HG03442 (cell line): ENCODE results near the gene ITPRIPL2.
A peak's percentile ranks its signal among the peaks of the same experiment; 100 is the strongest.

Experiments used
- ATAC-seq: cut with Tn5 transposase; IDR thresholded peaks from one replicate; pipeline ENCODE4 v1.9.1; 2021; ENCODE audit warnings: mild to moderate bottlenecking, moderate library complexity; ENCODE audit not compliant: unreplicated experiment

ITPRIPL2 gene

DNA sequence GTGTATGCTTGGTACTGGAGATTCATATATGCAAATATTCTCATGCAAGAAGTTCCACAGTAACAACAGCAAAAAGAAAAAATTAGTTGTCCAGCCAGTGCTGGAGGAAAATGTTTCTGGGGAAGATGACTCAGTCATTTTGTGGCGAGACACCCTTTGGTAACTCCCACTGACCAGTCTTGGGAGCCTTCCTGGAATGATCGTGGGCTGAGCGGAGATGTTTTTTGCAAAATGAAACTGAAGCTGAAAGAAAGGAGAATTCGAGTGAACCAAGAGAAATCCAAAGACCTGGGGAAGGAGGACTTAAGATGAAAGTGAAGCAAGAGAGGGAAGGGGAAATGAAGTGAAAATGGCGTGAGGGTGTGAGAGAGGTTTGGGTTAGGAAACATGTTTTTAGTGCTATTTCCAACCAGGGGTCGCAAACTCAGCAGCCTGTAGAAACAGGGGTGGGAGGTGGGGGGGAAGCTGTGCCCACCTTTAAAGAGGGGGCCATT lies 5.2 kb downstream of the ITPRIPL2 start:
- no peak for ATAC-seq

DNA sequence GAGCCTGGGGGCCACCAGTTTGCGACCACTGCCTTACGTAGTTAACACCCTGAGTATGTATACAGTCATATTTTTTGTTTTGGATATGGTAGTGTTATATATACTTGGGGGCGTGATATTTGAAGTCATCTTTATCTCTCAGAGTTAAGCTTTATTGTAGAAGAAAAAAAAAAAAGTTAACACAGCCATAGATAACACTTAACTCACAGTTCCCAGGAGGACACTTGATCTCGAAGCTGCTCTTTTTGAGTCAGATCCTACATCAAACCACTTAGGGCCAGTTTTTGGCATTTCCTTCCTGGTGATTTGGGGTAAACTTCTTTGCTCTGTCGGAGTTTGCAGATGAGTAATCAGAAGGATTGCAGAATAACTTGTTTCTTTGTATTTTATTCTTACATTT lies 5.8 kb downstream of the ITPRIPL2 start:
- no peak for ATAC-seq

DNA sequence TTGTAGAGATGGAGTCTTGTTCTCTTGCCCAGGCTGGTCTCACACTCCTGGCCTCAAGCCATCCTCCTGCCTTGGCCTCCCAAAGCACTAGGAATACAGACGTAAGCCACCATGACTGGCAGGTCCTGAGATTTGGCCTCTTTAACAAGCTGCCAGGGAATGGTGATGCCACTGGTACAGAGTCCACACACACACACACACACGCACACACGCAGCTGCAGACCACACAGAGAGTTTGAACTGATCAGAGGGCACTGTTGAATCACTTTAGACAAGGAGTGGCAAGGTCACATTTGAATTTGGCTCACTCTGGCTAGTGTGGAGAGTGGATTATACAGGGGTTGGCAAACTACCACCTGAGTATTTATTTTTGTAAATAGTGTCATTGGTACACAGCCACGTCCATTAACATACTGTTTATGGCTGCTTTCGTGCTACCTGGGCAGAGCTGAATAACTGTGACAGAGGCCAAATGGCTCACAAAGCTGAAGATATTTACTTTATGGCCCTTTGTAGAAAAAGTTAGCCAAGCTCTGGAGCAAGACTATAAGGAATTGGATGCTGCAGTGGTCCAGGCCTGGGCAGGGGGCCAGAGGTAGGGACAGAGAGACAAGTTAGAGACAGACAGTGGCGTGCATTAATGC lies 9.9 kb downstream of the ITPRIPL2 start:
- no peak for ATAC-seq

DNA sequence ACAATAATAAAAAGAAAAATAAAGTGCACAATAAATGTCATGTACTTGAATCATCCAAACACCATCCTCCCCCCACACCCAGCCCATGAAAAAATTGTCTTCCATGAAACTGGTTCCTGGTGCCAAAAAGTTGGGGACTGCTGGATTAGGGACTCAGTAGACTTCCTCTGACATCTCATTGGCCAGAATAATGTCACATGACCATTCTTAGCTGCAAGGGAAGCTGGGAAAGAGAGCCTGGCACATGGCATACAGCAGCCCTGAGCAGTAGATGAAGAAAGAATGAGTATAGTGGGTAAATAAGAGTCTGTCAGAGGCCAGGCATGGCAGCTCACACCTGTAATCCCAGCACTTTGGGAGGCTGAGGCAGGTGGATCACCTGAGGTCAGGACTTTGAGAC lies 12.5 kb downstream of the ITPRIPL2 start:
- ATAC-seq = no peak

DNA sequence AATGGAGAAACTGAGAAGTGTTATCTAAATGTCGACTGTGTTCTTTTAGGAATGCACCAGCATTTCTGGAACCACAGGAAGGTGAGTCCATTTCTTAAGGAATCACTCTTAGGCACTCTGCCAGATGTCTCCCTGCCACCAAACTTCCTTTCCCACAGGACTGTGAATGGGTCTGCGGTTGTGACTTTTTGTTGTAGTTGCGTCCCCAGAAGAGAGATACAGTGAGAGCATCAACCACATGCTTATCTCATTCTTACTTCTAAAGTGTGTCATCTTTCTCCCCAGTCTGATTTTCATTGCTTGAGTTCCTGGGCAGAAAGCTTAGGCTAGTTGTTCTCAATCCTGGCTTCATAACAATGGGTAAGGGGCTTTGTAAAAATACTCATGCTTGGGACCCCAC lies 13.4 kb downstream of the ITPRIPL2 start:
- ATAC-seq = peak; percentile 22

DNA sequence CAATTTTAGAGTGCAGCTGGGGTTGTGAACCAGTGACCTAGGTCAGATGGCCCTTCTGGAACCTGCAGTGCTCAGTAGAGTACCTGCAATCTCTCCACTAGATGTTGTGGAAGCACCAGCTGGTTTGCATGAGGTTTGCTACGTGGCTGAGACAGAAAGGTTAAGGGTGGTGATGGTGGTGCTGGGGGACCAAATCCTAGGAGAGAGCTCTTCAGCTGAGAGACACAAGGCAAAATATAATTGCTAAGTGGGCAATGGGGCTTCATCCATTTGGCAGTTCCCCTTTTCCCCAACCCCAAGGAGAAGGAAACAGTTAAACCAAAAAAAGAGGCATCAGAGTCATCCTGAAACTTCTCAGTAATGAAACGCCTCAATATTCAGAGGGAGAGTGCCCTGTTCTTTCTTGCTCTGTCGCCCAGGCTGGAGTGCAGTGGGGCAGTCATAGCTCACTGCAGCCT lies 13.9 kb downstream of the ITPRIPL2 start:
- ATAC-seq = peak; percentile 59

DNA sequence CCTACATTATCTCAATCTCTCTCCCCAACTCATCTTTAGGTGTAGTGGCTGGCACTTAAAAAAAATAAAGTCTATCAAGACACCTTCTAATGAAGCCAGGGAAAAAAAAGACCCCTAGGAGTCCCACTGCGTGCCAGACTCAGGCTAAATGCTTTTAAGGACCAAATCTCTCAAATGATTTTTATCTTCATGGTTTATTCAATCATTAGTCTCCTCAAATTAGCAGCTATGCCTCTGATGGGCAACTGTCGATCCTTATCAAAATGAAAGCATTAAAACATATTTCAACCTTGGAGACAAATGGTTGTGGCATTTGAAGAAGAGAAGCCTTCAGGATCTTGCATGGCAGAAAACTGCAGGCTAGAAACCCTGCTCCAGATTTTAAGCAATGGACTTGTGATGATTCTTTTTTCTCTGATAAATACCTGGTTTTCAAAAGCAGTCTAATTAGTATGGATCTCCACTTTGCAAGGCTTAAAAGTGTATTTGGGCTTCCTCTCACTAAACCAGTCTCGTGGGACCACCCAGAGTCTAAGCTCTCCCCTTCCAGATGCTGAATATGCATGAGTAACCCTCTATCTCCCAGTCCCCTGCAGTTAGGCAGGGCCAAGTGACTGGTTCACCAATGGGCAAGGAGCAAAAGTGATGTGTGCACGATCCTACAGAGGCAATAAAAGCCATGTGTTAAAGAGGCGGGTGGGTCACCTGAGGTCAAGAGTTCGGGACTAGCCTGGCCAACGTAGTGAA lies 14.9 kb downstream of the ITPRIPL2 start:
- no peak for ATAC-seq

DNA sequence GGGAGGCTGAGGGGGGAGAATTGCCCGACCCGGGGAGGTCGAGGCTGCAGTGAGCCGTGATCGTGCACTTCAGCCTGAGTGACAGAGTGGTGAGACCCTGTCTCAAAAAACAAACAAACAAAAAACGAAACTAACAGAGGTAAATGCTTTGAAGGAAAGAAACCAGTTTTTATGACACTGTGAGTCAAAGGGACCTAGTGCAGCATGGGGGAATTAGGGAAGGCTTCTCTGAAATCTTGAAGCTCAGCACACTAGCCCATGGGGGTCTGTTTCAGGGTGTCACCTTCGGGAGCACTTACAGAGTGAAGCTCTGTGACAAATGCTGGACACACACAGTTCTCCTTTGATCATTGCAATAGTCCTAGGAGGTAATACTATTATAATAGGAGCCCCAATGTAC lies 16.6 kb downstream of the ITPRIPL2 start:
- no peak for ATAC-seq

DNA sequence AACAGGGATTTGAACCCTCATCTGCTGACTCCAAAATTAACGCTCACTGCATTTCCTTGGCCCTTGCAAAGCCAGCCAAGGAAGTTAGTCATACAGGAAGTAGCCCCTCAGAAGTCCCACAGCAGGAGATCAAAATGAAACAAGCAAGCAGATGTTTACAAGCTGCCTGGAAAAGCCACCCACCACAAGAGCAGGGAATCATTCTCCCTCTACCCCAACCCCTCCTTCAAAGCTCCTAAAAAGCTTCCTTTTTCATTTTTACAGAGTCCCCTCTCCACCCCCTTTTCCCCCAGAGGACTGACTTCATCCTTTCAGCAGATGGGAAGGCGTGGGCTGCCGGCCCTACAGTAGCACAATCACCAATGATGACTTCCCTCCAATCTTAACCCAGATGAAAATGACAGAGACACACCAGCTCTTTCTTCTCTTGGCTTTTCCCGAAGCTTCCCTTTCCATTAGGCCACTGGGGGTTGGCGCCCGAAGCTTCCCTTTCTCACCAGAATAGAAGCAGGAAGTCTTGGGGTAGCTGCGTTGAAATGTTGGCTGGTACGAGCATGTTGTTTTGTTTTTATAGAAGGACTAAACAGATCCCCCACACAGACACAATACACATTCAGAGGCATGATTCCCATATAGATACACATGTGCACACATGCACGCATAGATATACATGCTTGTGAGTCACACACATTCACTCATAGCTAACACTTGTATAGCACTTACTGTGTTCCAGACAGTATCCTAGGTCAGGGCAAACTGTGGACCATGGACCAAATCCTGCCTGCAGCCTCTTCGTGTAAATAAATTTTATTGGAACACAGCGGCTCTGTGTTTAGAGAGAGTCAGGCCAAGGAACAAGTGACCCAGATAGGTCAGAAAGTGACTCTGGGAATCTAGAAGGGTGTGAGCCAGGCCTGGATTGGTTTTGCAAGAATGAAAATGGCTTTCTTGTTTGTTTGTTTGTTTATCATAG lies 17.4 kb downstream of the ITPRIPL2 start:
- no peak for ATAC-seq

DNA sequence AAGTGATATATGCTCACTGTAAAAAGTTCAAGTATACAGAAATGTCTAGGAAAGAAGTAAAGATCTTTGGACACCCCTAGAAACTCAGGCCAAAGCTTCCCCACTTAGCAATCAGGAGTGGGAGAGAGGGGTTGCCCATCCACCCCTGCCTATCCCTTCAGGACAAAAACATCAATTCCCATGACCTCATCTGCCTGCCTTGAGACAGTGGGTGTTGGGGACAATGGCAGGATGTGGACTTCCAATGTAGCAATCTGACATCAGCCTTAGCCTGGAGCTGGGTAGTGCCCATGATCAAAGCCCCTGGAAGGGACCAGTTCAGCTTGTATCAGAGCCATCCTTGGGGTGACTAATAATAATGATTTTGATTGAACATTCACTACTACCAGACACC lies 18.1 kb downstream of the ITPRIPL2 start:
- ATAC-seq = no peak

DNA sequence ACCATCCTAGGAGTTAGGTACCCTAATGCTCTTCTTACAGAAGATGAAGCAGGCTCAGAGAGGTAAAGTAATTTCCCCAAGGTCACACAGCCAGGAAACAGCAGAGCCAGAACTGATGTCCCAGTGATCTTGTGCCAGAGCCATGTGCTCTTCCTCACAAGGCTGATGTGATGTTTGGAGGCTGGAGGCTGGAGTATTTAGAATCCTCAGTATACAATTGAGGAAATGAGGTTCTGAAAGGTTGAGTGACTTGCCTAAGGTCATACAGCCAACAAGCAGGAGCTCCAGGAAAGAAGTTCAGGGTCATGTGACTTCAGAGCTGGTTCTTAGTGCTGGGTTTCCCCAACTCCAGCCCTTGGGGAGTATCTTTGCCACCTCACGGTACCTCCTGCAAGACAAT lies 18.5 kb downstream of the ITPRIPL2 start:
- no peak for ATAC-seq

DNA sequence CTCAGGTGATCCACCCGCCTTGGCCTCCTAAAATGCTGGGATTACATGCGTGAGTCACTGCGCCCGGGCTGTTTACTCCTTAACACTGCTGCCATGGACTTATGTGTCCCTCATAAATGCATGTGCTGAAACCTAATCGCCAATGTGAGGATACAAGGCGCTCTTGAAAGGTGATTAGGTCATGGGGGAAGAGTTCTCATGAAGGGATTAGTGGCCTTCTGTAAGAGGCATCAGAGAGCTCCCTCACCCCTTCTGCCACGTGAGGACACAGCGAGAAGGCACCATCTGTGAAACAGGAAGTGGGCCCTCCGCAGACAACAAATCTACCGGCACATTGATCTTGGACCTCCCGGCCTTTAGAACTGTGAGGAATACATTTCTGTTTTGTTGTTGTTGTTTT lies 19.1 kb downstream of the ITPRIPL2 start:
- ATAC-seq = no peak

DNA sequence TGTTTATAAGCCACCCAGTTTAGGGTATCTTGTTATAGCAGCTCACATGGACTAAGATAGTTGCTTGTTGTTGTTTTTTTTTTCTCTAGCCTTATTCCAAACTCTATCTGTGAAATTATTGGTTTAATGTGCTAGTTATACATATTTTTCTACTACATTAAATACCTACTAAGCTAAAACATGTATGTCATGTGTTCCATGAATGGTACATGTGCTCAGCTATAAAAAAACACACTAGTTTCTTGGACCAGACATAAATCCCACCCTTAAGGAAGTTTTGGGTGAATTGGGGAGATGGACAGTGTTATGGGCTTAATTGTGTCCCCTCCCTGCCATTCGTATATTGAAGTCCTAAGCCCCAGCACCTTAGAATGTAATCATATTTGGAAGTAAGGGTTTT lies 19.8 kb downstream of the ITPRIPL2 start:
- ATAC-seq = no peak

DNA sequence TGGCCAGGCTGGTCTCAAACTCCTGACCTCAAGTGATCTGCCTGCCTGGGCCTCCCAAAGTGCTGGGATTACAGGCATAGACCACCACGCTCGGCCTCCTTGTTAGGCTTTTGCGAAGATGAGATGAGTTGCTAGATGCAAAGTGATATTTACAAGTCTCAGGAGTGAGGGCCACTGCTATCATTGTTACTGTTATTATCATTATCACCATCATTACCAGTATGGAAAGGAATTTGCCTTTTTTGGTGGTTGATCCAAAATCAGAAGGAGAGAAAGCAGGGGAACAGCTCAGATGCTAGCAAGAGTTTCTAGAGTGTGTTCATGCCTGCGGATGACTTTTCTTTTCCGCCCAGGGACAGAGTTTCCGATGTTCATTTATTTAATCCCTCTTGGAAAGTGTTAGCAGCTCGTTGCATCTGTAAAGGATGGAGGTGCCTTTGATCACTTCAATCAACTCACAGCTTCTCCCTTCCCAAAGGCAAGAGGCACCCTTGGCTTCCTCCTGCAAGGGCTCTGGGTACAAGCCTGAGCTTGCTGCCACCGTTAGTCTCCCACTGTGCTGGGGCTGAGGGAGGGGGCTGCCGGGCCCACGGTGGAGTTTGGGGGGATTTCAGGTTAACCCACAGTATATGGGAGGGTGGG lies 21.6 kb downstream of the ITPRIPL2 start:
- no peak for ATAC-seq

DNA sequence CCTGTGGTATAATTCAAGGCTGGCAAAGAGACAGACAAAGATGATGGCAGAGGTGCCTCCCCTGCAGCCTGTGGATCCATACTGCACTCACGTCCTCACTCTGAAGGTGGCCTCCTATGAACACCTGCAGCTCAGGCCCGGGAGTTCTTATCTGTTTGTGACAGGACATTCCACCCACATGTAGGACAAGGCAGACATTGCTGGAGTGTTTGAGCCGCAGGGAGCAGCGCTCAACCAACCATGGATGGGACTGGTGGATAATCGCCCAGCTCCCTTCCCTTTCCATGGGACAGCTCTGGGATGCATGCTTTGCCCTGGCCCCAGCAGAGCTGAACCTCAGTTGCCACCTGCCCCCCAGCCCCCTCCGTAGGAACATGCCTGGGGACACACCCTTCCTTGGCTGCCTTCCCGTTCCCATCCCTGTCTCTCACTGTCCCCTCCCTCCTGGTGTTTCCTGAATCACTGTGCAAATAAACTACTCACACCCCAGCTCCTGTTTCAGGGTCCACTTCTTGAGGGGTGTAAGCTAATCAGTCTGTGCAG lies 22.2 kb downstream of the ITPRIPL2 start:
- ATAC-seq = no peak

DNA sequence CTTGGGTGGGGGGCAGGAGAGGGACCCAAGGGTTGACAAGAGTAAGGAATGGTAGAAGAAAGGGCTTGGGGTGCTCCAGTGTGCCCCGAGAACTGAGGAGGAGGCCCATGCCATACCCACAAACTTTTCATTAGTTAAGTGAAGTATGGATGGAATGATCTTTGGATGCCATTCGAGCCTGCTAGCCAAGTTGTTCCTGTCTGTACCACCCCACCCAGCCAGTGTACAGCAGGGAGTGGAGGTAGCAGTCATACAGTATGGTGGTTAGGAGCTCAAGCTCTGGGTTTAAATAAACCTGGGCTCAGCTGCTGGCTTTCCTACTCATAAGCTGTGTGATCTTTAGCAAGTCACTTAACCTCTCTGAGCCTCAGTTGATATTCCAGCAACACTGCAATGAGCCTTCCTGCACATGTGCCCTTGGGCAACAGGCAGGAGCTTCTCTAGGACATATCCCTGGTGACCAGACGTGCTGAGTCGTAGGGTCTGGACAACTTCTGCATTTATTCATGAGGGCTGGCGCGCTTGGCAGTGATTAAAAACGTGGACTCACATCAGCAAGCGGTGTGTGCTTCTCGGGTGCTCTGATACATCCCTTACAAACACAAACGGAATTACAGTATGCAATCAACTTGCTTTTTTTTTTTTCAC lies 22.9 kb downstream of the ITPRIPL2 start:
- ATAC-seq = no peak

DNA sequence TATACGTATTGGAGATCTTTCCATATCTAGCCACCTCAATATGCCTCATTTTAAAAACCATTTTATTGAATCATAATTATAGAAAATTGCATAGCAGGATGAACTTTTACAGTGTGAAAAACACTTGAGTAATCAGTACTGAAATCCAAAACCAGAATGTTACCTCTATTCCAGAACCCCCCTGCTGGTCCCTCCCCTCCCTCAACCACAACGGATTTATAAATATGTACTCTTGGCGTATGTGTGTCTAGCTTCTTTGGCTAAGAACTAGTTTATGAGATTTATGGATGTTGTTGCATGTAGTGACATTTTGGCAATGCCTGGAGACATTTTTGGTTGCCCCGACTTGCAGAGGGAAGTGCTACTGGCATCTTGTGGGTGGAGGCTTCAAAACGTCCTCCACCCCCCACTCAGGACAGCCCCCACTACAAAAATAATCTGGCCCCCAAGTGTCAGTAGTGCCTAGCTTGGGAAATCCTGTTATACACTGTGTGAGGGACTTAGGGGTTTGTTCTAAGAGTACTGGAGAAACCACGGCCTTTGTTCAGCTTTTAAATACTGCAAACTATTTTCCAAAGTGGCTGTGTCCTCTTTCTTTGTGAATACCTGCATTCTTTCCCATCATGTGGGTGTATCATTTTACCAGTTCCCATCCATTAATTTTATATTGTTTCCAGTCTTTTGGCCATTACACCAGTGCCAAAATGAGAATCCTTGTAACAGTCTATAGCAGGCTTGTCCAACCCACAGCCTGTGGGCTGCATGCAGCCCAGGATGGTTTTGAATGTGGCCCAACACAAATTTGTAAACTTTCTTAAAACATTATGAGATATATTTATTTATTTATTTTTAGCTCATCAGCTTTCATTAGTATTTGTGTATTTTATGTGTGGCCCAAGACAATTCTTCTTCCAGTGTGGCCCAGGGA lies 23.7 kb downstream of the ITPRIPL2 start:
- no peak for ATAC-seq

DNA sequence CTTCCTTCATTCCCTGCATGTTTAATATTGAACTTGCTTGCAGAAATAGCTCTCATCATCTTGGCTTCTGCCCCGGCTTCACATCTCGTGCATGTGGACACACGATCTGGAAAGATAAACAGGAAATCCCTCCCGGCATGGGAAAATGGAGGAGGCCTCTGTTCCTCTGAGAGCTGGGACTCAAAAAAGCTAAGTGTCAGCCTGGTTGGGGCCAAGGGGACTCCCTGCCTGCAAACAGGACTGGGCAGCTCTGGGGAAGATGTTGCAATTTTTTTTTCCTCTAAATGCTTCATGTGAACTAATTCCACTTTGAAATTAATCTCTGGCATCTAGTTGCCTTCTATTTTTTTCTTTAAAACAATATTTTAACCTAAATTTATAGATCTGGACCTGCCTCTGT lies 24.8 kb downstream of the ITPRIPL2 start:
- ATAC-seq = no peak
